KOPT-K1 (cell line): ENCODE results near the gene ADCY3.

Experiments
- H3K27ac ChIP-seq: fragments of 200-600 bp; sonication (generic); 2 replicates; pipeline ENCODE4 v1.5.1; 2016; ENCODE audit warnings: antibody characterized with exemption, mild to moderate bottlenecking, low read depth, low read length; ENCODE audit not compliant: poor library complexity, severe bottlenecking
- H3K36me3 ChIP-seq: fragments of 200-600 bp; sonication (generic); 2 replicates; pipeline ENCODE4 v1.5.1; 2017; ENCODE audit warnings: antibody characterized with exemption, mild to moderate bottlenecking, low read length, moderate library complexity; ENCODE audit not compliant: insufficient read depth
- H3K9me3 ChIP-seq: fragments of 200-600 bp; sonication (generic); 2 replicates; pipeline ENCODE4 v1.5.1; 2017; ENCODE audit warnings: antibody characterized with exemption, low read length, mild to moderate bottlenecking; ENCODE audit not compliant: insufficient read depth, poor library complexity, severe bottlenecking

The ADCY3 gene

GRCh38 chr2:24920098-24920808, at the start of gene ADCY3:
Gene ADCY3, minus strand, starts transcription at chr2:24920237. Its CDS starts 1,250 bp downstream, at chr2:24918987.
- peaks cover 22% of the 10 kb centered on the region; the same call in 1 of the 2 replicates for H3K36me3 ChIP-seq
- H3K9me3 ChIP-seq, result no peaks in the 10 kb centered on the region
- peak within 1 kb of the TSS; percentile 49 for H3K27ac ChIP-seq

- Histone ChIP-seq H3K27ac (no peak overlapping the region), H3K9me3 (no peaks in the 10 kb centered on the region), H3K36me3 (peaks cover 26% of the 10 kb centered on the region)
Observed at GRCh38 chr2:24969784-24970183, 49.7 kb upstream of the ADCY3 start.

GRCh38 chr2:24961903-24962302, 41.9 kb upstream of the ADCY3 start:
- Histone ChIP-seq H3K27ac (no peak overlapping the region), H3K36me3 (peaks cover 88% of the 10 kb centered on the region), H3K9me3 (no peaks in the 10 kb centered on the region)

- H3K36me3 ChIP-seq, result peaks cover 90% of the 10 kb centered on the region
- no peak overlapping the region for H3K27ac ChIP-seq
- H3K9me3 ChIP-seq, result peaks cover 11% of the 10 kb centered on the region
Observed at GRCh38 chr2:24959761-24960160, 39.7 kb upstream of the ADCY3 start.

GRCh38 chr2:24958411-24958935, 38.4 kb upstream of the ADCY3 start:
- peaks cover 12% of the 10 kb centered on the region for H3K9me3 ChIP-seq
- H3K36me3 ChIP-seq, result peaks cover 88% of the 10 kb centered on the region
- no peak overlapping the region for H3K27ac ChIP-seq

GRCh38 chr2:24957976-24958375, 37.9 kb upstream of the ADCY3 start:
- peaks cover 86% of the 10 kb centered on the region for H3K36me3 ChIP-seq
- no peak overlapping the region for H3K27ac ChIP-seq
- peaks cover 12% of the 10 kb centered on the region for H3K9me3 ChIP-seq

GRCh38 chr2:24957221-24957620, 37.2 kb upstream of the ADCY3 start:
- no peak overlapping the region for H3K27ac ChIP-seq
- peaks cover 86% of the 10 kb centered on the region for H3K36me3 ChIP-seq
- peaks cover 12% of the 10 kb centered on the region for H3K9me3 ChIP-seq

- Histone ChIP-seq H3K9me3 (peaks cover 12% of the 10 kb centered on the region), H3K27ac (no peak overlapping the region), H3K36me3 (peaks cover 90% of the 10 kb centered on the region)
Observed at GRCh38 chr2:24955921-24956320, 35.9 kb upstream of the ADCY3 start.

GRCh38 chr2:24955232-24955631, 35.2 kb upstream of the ADCY3 start:
- Histone ChIP-seq H3K9me3 (peaks cover 12% of the 10 kb centered on the region), H3K27ac (no peak overlapping the region), H3K36me3 (peaks cover 90% of the 10 kb centered on the region)

- Histone ChIP-seq H3K36me3 (peaks cover 89% of the 10 kb centered on the region), H3K27ac (no peak overlapping the region), H3K9me3 (peaks cover 4% of the 10 kb centered on the region)
Observed at GRCh38 chr2:24950102-24950501, 30.1 kb upstream of the ADCY3 start.

- no peak overlapping the region for H3K27ac ChIP-seq
- H3K9me3 ChIP-seq, result no peaks in the 10 kb centered on the region
- H3K36me3 ChIP-seq, result peaks cover 77% of the 10 kb centered on the region
Observed at GRCh38 chr2:24948506-24948905, 28.5 kb upstream of the ADCY3 start.

GRCh38 chr2:24947561-24948157, 27.6 kb upstream of the ADCY3 start:
- Histone ChIP-seq H3K27ac (no peak overlapping the region), H3K36me3 (peaks cover 71% of the 10 kb centered on the region), H3K9me3 (no peaks in the 10 kb centered on the region)

- Histone ChIP-seq H3K36me3 (peaks cover 56% of the 10 kb centered on the region), H3K9me3 (no peaks in the 10 kb centered on the region), H3K27ac (no peak overlapping the region)
Observed at GRCh38 chr2:24945907-24946306, 25.9 kb upstream of the ADCY3 start.

GRCh38 chr2:24943427-24944053, 23.5 kb upstream of the ADCY3 start:
- Histone ChIP-seq H3K36me3 (peaks cover 36% of the 10 kb centered on the region), H3K9me3 (no peaks in the 10 kb centered on the region), H3K27ac (no peak overlapping the region)

- Histone ChIP-seq H3K9me3 (no peaks in the 10 kb centered on the region), H3K27ac (no peak overlapping the region), H3K36me3 (no peaks in the 10 kb centered on the region; the same call in 1 of the 2 replicates)
Observed at GRCh38 chr2:24939353-24939752, 19.3 kb upstream of the ADCY3 start.
